Osteoblast (primary cell): ENCODE results near the gene APOC3. TPM values are rescaled to one million over a fixed set of nuclear protein-coding genes. Genes with fewer than 3 reads are reported as not detected.

Source experiments
- DNase-seq: peaks from one replicate; pipeline ENCODE4 v3.0.0; 2011; ENCODE audit warnings: low spot score, mixed read lengths; ENCODE audit not compliant: insufficient read length; ENCODE audit errors: missing footprints
- H2AFZ ChIP-seq: 2 replicates; pipeline ENCODE4 v1.6.0; 2011; ENCODE audit warnings: mild to moderate bottlenecking, low read length
- H3K27ac ChIP-seq: 2 replicates; pipeline ENCODE4 v1.5.1; 2011; ENCODE audit warnings: mild to moderate bottlenecking, low read depth, low read length, moderate library complexity
- H3K27me3 ChIP-seq: 2 replicates; pipeline ENCODE4 v1.6.0; 2012; ENCODE audit warnings: mild to moderate bottlenecking, control low read depth, inconsistent platforms, low read length, moderate library complexity; ENCODE audit not compliant: insufficient read depth
- H3K36me3 ChIP-seq: 2 replicates; pipeline ENCODE4 v1.5.1; 2011; ENCODE audit warnings: mild to moderate bottlenecking, low read length, control low read depth, moderate library complexity; ENCODE audit not compliant: insufficient read depth
- H3K4me1 ChIP-seq: 2 replicates; pipeline ENCODE4 v1.5.1; 2011; ENCODE audit warnings: mild to moderate bottlenecking, low read length, control low read depth, moderate library complexity; ENCODE audit not compliant: insufficient read depth
- H3K4me2 ChIP-seq: 2 replicates; pipeline ENCODE4 v1.6.0; 2011; ENCODE audit warnings: mild to moderate bottlenecking, low read length; ENCODE audit not compliant: insufficient read depth
- H3K4me3 ChIP-seq: fragments of 200-600 bp; sonication (generic); 3 replicates; pipeline ENCODE4 v1.5.1; 2012; ENCODE audit warnings: mild to moderate bottlenecking, low read length, inconsistent platforms; ENCODE audit not compliant: insufficient read depth
- H3K79me2 ChIP-seq: 2 replicates; pipeline ENCODE4 v1.6.0; 2012; ENCODE audit warnings: mild to moderate bottlenecking, low read length, control low read depth, inconsistent platforms; ENCODE audit not compliant: insufficient read depth
- H3K9me3 ChIP-seq: 2 replicates; pipeline ENCODE4 v1.5.1; 2011; ENCODE audit warnings: low read depth, low read length, control low read depth
- H4K20me1 ChIP-seq: 2 replicates; pipeline ENCODE4 v1.6.0; 2012; ENCODE audit warnings: mild to moderate bottlenecking, low read length, control low read depth; ENCODE audit not compliant: insufficient read depth
- total RNA-seq: library from RNA; depleted of rRNA; stranded (reverse); fragments of >200 nt; gene quantifications from 2 replicates; pipeline ENCODE4 v1.2.3, GENCODE V29; 2012
- TF ChIP-seq, protein P1 (sequence below): IDR thresholded peaks from 2 replicates; pipeline ENCODE4 v1.5.1; 2011; ENCODE audit warnings: mild to moderate bottlenecking, low read depth, low read length, moderate library complexity; ENCODE audit errors: extremely low read depth

Gene APOC3
- total RNA-seq, 1 donor = not detected

DNA sequence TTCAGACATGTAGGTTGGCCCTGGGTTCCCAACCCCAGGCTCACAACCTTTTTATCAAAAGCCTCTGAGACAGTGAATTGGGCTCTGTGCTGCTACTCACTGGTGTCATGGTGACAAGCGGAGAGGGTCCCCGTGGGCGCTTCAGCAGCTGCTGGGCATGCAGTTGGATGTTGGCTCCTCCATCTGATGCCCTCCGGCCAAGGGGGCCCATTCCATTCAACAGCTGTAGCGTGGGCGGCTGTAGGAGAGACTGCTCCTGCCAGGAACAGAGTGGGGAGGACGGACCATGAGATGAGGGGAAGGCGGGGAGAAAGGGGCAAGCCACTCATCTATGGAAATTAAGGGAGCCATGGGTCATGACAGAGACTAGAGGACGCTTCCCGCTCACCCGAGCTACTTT, 43.7 kb downstream of the APOC3 start:
- Histone ChIP-seq H3K27me3 (no peaks in the 10 kb centered on the region), H3K27ac (peak overlapping the region; percentile 10), H3K4me1 (peaks cover 30% of the 10 kb centered on the region), H3K4me2 (no peak overlapping the region), H2AFZ (no peak overlapping the region), H3K4me3 (no peak overlapping the region), H4K20me1 (no peaks in the 10 kb centered on the region), H3K9me3 (no peaks in the 10 kb centered on the region), H3K79me2 (no peaks in the 10 kb centered on the region), H3K36me3 (peaks cover 49% of the 10 kb centered on the region)
- DNase-seq = no peak
- TF ChIP-seq, protein P1, sequence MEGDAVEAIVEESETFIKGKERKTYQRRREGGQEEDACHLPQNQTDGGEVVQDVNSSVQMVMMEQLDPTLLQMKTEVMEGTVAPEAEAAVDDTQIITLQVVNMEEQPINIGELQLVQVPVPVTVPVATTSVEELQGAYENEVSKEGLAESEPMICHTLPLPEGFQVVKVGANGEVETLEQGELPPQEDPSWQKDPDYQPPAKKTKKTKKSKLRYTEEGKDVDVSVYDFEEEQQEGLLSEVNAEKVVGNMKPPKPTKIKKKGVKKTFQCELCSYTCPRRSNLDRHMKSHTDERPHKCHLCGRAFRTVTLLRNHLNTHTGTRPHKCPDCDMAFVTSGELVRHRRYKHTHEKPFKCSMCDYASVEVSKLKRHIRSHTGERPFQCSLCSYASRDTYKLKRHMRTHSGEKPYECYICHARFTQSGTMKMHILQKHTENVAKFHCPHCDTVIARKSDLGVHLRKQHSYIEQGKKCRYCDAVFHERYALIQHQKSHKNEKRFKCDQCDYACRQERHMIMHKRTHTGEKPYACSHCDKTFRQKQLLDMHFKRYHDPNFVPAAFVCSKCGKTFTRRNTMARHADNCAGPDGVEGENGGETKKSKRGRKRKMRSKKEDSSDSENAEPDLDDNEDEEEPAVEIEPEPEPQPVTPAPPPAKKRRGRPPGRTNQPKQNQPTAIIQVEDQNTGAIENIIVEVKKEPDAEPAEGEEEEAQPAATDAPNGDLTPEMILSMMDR = no peak

DNA sequence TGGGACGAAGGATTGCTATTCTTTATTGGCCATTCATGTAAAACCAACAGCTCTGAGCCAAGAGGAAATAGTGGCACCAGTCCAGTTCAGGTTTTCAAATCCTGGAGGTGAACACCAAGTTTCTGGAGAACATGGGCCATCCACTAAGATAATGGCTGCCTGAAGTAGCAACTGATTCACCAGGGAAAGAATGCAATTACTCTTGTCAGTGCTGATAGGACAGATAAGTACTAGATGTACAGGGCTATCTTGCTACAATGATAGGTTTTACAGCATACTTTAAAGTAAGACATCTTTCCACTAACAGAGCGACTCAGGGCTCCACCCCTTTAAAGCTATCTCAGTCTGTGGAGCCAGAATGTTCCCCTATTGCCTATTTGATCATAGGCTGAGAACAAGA, 44.5 kb downstream of the APOC3 start:
- H3K4me1 ChIP-seq = peaks cover 30% of the 10 kb centered on the region
- no peaks in the 10 kb centered on the region for H3K9me3 ChIP-seq
- H3K27ac ChIP-seq = no peak overlapping the region
- H3K27me3 ChIP-seq = no peaks in the 10 kb centered on the region
- TF ChIP-seq, protein P1 = no peak
- H3K36me3 ChIP-seq = peaks cover 45% of the 10 kb centered on the region
- no peak overlapping the region for H2AFZ ChIP-seq
- no peaks in the 10 kb centered on the region for H4K20me1 ChIP-seq
- H3K4me3 ChIP-seq = no peak overlapping the region
- H3K4me2 ChIP-seq = no peak overlapping the region
- H3K79me2 ChIP-seq = no peaks in the 10 kb centered on the region
- DNase-seq = peak; percentile 63

DNA sequence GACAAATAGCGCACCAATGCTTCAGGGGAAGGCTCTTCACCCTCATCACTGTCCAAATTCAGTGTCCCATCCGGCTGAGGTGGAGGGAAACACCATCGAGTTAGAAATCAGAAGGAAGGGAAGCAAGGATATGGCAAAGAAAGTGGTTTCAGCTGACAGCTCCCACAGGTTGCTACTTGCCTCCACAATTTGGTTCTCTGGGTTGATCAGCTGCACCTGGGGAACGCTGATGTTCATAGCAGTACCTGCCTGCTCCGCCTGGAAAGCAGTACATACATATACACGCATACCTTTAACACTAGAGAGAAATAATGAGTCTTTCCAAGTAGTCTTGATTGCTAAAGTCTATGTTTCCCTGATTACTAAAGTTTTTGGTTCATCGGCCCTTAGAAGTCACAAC, 45.5 kb downstream of the APOC3 start:
- TF ChIP-seq, protein P1 = no peak
- no peak overlapping the region for H3K4me3 ChIP-seq
- H3K79me2 ChIP-seq = no peaks in the 10 kb centered on the region
- H3K36me3 ChIP-seq = peaks cover 36% of the 10 kb centered on the region
- no peak overlapping the region for H3K4me2 ChIP-seq
- H3K27ac ChIP-seq = no peak overlapping the region
- DNase-seq = no peak
- H4K20me1 ChIP-seq = no peaks in the 10 kb centered on the region
- no peaks in the 10 kb centered on the region for H3K9me3 ChIP-seq
- no peak overlapping the region for H2AFZ ChIP-seq
- no peaks in the 10 kb centered on the region for H3K27me3 ChIP-seq
- H3K4me1 ChIP-seq = peaks cover 30% of the 10 kb centered on the region

DNA sequence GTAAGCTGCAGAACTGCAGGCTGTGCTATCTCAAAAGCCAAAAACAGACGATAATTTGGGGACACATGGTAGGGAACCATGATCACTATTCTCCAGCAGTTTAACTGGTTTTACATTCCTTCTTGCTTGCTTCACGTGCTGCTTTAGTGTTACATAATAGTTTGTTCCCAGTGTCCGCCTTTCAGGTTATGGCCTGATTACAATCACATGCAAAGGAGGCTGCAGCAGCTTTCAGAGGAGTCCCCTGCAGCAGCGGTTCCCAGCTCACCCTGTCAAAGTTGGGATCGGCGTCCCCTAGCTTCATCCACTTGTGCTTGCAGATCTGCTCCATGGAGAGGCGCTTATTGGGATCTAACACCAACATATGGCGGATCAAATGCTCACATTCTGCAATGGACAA, 46.9 kb downstream of the APOC3 start:
- Histone ChIP-seq H3K27me3 (no peaks in the 10 kb centered on the region), H3K4me3 (no peak overlapping the region), H4K20me1 (no peaks in the 10 kb centered on the region), H2AFZ (no peak overlapping the region), H3K27ac (no peak overlapping the region), H3K4me1 (peaks cover 21% of the 10 kb centered on the region), H3K4me2 (no peak overlapping the region), H3K9me3 (no peaks in the 10 kb centered on the region), H3K79me2 (no peaks in the 10 kb centered on the region), H3K36me3 (peaks cover 32% of the 10 kb centered on the region)
- DNase-seq = no peak
- TF ChIP-seq, protein P1 = no peak
